Measurements from ENCODE around the gene DIP2A. TPM values are rescaled to one million over a fixed set of nuclear protein-coding genes. Genes with fewer than 3 reads are reported as not detected.
A peak's percentile ranks its signal among the peaks of the same experiment; 100 is the strongest.

The DIP2A gene, protein sequence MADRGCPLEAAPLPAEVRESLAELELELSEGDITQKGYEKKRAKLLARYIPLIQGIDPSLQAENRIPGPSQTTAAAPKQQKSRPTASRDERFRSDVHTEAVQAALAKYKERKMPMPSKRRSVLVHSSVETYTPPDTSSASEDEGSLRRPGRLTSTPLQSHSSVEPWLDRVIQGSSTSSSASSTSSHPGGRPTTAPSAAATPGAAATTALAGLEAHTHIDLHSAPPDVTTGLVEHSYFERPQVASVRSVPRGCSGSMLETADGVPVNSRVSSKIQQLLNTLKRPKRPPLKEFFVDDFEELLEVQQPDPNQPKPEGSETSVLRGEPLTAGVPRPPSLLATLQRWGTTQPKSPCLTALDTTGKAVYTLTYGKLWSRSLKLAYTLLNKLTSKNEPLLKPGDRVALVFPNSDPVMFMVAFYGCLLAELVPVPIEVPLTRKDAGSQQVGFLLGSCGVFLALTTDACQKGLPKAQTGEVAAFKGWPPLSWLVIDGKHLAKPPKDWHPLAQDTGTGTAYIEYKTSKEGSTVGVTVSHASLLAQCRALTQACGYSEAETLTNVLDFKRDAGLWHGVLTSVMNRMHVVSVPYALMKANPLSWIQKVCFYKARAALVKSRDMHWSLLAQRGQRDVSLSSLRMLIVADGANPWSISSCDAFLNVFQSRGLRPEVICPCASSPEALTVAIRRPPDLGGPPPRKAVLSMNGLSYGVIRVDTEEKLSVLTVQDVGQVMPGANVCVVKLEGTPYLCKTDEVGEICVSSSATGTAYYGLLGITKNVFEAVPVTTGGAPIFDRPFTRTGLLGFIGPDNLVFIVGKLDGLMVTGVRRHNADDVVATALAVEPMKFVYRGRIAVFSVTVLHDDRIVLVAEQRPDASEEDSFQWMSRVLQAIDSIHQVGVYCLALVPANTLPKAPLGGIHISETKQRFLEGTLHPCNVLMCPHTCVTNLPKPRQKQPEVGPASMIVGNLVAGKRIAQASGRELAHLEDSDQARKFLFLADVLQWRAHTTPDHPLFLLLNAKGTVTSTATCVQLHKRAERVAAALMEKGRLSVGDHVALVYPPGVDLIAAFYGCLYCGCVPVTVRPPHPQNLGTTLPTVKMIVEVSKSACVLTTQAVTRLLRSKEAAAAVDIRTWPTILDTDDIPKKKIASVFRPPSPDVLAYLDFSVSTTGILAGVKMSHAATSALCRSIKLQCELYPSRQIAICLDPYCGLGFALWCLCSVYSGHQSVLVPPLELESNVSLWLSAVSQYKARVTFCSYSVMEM (N-terminal part only)
- polyA plus RNA-seq (2013, experiment 1 of 2; ENCODE audit: insufficient read length) = 14.0 TPM
- 15.1 TPM for polyA plus RNA-seq (2013, experiment 2 of 2; ENCODE audit: insufficient read length)

DNA sequence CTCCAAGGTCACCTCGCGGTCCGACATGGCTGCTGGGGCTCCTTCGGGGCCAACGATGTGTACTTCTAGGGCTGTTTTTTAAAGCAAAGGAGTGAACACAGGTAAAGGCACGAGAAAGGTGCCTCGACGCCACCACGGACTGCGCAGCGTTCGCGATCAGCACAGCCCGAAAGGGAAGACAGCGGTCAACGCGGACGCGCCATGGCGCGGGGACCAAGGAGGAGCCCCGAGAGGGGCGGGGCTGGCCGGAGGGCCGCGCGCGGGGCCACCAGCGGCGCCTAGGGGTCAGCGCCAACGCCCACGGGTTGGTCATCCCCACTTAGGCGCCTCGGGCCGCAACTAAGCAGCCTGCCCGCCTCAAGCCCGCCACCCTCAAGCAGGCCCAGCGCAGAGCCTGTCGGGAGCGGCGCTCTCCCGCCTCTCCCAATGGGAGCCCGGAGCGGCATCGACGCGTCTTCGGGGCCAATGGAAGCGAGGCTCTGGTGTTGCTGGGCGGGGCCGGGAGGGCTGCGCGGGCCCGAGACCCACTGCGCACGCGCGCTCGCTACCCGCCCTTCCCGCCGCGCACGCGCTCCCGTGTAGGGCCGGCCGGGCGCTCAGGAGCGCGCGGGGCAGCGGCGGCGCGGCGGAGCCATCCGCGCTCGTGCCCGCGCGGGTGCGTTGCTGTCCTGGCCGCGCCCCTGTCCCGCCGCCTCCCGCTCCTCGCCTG is at the start of gene DIP2A:
Gene DIP2A (plus strand): TSS at position 577 of the 709 bp plus-strand sequence. CDS start 241 bp downstream, outside the sequence.
- DNase-seq = peak; percentile 97

DNA sequence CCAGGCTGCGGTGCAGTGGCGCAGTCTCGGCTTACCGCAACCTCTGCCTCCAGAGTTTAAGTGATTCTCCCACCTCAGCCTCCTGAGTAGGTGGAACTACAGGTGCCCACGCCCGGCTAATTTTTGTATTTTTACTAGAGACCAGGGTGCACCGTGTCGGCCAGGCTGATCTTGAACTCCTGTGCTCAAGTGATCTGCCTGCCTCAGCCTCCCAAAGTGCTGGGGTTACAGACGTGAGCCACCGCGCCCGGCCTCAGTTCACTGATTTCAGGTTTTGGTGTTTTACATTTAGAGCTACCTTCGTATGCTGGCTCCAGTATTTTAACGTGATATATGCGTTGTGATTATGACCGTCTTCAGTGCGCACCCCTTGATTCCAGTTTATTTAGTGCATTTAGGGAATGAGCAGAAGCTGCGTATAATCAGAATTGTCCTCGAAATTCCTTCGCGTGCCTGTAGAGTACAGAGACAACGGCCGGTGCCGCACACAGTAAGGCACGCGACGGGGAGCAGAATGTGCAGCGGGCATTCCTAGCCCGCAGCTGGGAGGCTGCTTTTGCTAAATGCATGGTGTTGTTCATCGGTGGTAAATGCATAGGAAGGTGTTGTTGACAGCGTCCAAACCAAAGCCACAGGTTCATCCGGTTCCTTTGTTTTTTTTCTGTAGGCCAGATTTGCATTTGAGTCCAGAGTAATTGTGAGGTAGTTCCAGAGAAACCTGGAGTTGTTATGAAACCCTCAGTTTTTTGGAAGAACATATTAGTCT is 48.9 kb upstream of the DIP2A start:
- DNase-seq = no peak

DNA sequence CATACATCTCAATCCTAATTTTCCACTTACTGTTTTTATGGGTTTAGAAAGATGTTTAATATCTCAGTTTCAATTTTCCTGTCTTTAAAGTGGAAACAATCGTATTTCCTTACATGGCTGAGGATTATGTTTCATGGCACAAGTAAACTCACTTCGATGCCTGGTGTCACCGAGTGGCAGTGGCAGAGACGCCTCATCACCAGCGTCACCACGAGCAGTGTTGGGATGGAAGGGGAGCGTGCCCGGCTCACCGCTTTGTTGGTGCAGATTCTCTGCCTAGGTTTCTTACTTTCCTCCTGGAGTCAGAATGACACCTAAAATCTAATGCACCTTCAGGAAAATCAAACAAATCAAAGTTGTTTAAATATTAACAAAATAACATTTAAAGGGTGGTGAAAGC is 48.2 kb upstream of the DIP2A start:
- DNase-seq = no peak

DNA sequence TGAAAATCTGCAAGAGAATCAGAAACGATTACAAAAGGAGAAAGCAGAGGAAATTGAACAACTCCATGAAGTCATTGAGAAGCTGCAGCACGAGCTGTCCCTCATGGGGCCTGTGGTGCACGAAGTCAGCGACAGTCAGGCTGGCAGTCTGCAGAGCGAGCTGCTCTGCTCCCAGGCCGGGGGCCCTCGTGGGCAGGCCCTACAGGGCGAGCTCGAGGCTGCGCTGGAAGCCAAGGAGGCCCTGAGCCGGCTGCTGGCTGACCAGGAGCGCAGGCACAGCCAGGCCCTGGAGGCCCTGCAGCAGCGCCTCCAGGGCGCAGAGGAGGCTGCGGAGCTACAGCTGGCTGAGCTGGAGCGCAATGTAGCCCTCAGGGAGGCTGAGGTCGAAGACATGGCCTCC is 47.5 kb upstream of the DIP2A start:
- DNase-seq = no peak

DNA sequence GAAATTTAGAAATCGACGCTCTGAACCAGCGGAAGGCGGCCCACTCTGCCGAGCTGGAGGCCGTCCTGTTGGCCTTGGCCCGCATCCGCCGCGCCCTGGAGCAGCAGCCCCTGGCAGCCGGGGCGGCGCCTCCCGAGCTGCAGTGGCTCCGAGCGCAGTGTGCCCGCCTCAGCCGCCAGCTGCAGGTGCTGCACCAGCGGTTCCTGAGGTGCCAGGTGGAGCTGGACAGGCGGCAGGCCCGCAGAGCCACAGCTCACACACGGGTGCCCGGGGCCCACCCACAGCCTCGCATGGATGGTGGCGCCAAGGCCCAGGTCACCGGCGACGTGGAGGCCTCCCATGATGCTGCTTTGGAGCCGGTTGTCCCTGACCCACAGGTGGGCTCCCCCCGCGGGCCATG is 47.0 kb upstream of the DIP2A start:
- no peak for DNase-seq

DNA sequence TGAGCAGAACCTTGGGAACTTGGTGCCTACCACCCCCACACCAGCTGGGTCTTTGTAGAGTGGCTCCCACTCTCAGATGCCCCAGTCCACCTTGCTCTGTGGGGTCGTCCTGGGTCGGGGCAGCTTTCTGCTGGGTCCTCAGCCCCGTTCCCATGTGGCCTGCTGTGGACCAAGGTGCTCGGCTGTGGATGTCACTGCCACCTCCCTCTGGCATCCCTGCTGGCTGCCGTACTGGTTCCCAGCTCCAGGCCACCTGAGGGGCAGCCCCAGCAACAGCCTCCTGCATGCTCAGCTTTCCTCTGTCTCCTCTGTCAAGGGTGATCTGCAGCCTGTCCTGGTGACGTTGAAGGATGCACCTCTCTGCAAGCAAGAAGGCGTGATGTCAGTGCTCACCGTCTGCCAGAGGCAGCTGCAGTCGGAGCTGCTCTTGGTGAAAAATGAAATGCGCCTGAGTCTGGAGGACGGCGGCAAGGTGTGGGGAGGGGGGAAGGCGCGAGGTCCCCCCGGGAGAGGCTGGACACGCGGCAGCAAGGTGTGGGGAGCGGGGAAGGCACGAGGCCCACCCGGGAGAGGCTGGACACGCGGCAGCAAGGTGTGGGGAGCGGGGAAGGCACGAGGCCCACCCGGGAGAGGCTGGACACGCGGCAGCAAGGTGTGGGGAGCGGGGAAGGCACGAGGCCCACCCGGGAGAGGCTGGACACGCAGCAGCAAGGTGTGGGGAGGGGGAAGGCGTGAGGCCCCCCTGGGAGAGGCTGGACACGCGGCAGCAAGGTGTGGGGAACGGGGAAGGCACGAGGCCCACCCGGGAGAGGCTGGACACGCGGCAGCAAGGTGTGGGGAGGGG is 45.9 kb upstream of the DIP2A start:
- DNase-seq = no peak

DNA sequence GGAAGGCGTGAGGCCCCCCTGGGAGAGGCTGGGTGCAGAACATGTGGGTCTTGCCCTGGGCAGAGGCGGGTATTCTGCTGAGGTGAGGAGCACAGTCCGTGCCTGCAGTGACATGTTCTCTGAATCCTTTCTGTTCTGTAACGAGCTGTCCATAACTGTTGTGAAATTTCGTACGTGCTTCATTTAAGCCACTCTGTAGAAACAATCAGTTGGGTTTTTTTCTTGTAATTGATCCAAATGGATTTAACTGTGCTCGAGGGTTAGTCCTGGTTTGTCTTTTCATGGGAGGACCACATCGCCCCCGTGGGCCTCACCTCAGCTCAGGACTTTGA is 45.4 kb upstream of the DIP2A start:
- DNase-seq = no peak

DNA sequence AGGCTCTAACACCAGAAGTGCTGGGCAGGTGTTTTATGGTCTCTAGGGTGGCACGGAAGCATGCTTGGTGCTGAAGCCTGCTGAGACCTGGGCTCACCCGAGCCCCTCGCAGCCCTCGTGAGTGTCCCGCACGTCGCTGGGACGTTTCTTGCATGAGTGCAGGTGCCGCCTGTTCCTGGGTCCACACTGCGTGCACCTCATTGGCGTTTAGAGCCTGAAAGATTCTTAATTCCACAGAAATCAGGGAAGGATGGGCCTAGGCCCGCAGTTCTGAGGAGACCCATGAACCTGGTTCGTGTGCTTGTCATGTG is 43.8 kb upstream of the DIP2A start:
- no peak for DNase-seq

DNA sequence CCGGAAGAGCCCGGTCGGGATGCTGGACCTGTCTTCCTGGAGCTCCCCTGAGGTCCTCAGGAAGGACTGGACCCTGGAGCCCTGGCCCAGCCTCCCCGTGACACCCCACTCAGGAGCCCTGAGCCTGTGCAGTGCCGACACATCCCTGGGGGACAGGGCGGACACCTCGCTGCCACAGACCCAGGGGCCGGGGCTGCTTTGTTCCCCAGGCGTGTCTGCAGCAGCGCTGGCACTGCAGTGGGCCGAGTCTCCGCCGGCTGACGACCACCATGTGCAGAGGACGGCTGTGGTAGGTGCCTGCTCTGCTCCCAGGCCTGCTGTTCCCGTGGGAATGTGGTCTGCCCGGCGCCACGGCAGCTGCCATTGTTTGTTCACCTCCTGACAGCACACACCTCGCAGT is 42.1 kb upstream of the DIP2A start:
- no peak for DNase-seq

DNA sequence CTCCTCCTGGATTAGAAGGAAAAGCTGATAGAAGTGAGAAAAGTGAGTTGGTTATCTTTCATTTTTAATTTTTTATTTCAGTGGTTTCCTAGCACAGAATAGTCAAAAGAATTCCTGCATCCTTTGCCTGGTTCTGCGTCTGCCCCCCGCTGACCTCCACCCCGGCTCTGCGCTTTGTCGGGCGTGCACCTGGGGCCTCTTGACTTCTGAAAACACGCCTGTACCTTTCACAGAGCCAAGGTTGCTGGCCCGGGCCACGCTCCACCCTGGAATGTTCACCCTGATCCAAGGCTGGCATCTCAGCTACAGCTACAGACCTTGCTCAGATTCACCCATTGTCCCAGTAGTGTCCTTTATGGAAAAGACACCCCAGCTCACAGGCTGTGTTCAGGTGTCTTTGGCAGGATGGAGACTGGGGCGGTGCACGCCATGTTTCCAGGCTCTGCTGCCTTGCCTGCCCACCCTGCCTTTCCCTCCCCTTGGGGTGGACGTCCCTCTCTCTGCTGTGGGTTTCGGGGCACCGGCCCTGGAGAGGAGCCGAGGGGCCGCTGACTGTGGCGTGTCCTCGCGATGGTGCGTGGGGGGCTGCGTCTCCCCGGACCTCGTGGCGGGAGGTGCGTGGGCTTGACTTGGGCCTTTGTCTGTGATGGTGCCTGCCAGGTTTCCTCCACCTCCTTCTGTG is 40.3 kb upstream of the DIP2A start:
- no peak for DNase-seq

DNA sequence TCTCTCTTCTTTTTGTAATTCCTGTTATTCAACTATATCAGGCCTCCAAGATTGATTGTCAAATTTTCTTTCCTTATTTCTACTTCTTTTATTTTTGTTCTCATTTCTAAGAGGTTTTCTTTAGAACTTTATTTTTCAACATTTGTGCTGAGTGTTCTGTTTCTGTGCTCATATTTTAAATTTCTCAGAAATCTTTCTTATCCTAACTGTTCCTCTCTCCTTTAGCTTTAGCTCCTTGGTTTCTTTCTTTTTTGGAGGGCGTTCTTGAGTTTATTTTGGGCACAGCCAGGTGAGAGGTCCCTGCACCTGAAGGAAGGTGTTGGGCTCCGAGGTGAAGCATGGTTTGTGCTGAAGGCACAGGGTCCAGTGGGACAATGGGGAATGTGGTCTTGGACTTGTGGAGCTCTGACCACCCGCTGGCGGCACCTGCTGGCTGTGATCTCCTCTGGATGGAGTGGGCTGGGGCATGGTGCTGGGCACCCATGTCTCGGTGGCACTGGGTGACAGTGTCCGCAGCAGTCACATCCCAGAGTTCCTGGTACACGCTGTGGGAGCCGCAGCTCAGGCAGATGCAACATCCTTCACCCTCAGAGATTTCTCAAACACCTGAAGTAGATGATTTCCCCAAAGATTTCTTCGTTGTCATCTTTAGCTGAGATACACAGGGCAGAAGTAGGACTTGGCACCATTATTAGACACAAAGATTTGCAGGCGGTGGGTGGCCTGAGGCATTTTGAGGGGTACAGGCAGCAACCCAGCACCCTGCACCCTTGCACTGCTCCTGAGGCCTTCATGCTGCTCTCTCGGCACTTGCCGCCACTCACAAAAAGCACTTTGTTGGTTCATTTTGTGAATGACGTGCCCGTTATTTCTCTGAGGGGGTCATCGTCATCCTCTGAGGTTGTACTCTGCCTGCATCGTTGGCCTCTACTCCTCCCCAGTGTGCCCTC is 38.2 kb upstream of the DIP2A start:
- DNase-seq = no peak

DNA sequence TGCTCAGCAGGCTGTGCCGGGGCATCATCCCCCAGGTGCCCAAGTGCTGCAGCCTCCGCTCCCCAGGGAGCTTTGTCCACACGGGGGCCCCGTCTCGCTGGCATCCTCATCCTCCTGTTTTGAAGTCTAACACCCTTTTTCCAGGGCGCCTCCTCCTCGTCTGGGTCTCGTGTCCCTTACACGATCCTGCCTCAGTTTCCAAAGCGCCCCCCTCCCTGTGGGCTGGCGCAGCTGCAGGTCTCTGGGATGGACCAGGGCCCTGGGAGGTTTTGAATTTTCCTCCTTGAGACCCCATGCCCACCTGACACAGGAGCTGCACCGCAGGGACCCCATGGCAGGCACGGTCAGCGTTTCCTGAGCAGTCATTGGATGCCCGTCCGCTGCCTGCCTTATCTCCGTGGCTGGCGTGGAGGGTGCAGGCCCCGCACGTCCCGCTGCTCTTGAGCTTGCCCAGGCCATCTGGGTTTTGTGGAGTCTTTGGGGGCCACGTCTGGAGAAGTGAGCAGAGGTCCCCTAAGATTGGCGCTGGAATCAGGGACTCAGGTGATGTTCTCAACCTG is 37.4 kb upstream of the DIP2A start:
- no peak for DNase-seq

DNA sequence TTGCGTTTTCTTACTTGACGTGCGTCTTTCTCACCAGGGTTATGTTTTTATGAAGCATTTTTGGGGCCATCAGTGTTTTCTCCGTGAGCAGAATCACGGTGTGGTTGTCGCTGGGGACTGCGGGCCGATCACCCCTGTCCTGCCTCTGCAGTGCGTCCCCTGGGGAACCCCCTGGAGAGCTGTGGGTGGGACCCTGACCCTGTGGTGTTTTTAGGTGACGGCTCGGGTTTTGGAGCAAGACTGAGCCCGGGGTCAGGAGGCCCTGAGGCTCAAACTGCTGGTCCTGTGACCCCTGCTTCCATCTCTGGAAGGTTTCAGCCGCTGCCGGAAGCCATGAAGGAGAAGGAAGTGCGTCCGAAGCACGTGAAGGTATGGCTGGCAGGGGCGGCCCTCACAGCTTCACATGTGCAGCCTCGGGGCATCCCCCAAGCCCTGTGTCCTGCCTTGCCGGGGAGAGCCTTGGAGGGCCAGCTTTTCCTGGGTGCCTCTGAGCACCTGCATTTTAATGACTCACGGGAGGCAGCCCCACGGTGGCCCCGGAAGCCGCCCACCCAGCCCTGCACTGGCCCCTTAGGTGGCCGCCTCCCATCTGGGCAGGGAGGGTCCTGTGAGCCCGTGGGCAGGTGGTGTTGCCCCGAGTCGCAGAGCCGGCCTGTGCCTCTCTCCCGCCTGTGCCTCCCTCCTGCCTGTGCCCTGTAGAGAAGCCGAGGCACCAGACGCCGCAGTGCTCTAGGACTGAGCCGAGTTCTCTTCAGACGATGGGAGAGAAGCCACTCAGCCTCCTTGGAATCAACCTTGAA is 36.7 kb upstream of the DIP2A start:
- DNase-seq = no peak

DNA sequence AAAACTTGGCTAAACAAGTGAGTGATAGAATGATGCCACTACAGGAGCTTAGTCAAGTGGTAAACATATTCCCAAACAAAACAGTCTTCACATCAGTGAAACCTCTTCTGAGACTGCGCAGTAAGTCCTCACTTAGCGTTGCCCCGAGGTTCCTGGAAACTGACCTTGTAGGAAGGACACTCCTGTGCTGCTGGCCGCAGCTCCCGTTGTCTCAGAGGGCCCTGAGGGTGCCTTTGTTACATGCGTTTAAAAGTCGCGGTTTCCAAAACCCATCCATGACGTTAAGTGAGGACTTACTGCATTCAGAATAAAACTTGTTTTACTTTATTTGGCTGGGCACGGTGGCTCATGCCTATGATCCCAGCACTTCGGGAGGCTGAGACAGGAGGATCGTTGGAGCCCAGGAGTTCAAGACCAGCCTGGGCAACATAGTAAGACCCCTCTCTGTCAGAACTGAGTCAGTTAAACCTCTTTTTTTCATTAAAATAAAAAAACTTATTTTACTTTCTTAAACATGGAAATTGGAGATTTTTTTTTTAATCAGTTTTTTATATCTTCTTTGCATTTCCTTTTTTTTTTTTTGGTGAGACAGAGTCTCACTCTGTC is 36.0 kb upstream of the DIP2A start:
- no peak for DNase-seq

DNA sequence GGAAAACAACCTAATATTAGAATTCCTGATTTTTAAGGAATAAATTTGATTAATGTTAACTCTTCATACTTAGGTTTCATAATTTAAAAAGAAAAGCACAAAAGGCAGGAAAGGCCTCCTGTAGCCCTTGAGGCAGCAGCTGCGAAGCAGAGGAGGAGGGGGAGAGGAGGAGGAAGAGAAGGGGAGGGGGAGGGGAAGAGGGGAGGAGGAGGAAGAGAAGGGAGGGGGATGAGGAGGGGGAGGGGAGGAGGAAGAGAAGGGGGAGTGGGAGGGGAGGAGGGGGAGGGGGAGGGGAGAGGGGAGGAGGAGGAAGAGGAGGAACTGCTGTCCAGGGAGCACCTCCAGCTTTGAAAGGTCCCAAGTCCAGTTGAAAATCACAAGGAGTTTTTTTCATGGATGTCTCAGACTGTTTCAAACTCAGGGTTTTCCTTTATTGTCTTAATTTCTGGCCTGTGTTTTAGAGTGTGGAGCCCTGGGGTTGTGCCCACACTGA is 35.1 kb upstream of the DIP2A start:
- no peak for DNase-seq

DNA sequence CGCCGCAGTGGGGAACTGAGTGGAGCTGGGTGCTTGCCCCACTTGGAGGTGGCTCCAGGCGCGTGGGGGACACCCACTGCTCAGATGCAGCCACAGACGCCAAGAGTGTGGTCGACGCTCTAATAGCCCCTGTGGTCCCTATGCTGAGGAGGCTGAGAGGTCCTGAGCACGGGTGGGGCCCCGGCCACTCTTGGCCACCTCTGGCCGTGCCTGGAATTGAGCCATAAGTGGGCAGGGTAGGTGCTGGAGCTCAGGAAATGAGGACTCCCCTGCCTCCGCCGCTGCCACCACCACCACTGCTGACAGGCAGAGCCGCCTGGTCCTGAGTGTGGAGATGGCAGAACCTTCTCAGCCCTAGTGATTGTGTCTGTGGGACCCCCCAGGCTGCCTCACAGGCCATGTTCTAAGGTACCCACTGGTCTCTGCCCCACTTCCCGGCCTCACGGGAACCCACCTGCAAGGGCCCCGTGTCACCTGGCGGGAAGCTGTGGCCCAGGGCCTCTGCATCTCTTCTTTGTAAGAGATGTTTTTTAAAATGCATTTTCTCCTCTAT is 34.6 kb upstream of the DIP2A start:
- DNase-seq = no peak

DNA sequence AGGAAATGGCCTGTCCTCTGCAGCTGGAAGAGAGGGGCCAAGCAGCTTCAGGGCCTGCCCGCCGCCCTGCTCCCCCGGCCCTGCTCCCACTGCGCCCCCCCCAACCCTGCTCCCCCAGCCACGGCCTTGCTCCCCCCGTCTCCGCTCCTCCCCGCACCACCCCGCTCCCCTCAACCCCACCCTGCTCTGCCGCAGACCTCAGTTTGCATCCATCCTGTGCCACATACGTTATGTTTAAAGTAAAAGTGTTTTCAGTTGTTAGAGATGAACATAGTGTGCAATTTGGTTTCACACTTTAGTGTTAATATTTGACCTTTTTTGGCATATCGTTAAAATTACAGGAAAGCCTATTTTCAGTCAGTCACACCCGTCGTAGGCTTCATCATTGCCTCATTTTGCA is 34.1 kb upstream of the DIP2A start:
- no peak for DNase-seq

All from fibroblast of skin of abdomen (primary cell).